ENCODE results near the gene DCTN5.

GRCh38 chr16:23726710-23727109 lies 85.4 kb downstream of the DCTN5 start:
- TF ChIP-seq CTCF (IDR thresholded peaks at IDR 0.05 in 4 of 5, conservative IDR thresholded peaks at IDR 0.05 in 1 of 5) (no peak), POLR2A (IDR thresholded peaks at IDR 0.05) (no peak)

All from gastrocnemius medialis (tissue), 4 donors.